ENCODE results near the gene TRIM17. TPM values are rescaled to one million over a fixed set of nuclear protein-coding genes. Genes with fewer than 3 reads are reported as not detected.

TRIM17 gene
- total RNA-seq, 1 experiment from 2014 or later = 0.54 TPM

GRCh38 chr1:228370439-228370940 is 46.2 kb downstream of the TRIM17 start:
- Histone ChIP-seq H3K4me1 (ENCODE audit: insufficient read depth, low read length, poor library complexity, severe bottlenecking) (no peaks in the 10 kb centered on the region), H3K9me3 (ENCODE audit: low read depth, low read length, poor library complexity, severe bottlenecking) (no peaks in the 10 kb centered on the region), H3K27me3 (replicated peaks; ENCODE audit: insufficient read depth, low read depth, low read length, poor library complexity) (no peaks in the 10 kb centered on the region), H3K36me3 (ENCODE audit: insufficient read depth, low read length, poor library complexity, severe bottlenecking) (no peaks in the 10 kb centered on the region), H3K27ac (ENCODE audit: low read depth, low read length, poor library complexity, severe bottlenecking) (no peak overlapping the region), H3K4me3 (ENCODE audit: low read depth, low read length, poor library complexity, severe bottlenecking) (no peak overlapping the region)
- intact Hi-C loops (cut with micrococcal nuclease; ENCODE audit: unreplicated experiment) = no loop called here
- TF ChIP-seq CTCF (conservative IDR thresholded peaks at IDR 0.05; ENCODE audit: low read depth, low read length) (no peak), EZH2 (IDR thresholded peaks at IDR 0.05; ENCODE audit: borderline replicate concordance, low read depth, low read length, poor library complexity, severe bottlenecking) (no peak)
- no peak for DNase-seq (ENCODE audit: low spot score)
- ChIA-PET POLR2A (ENCODE audit: low non-redundant PET) (no interaction called here), CTCF (no interaction called here)
- no TSS peak for BruUV-seq (replicated peaks)

GRCh38 chr1:228369608-228370438 is 46.8 kb downstream of the TRIM17 start:
- H3K4me3 ChIP-seq (ENCODE audit: low read depth, low read length, poor library complexity, severe bottlenecking) = no peak overlapping the region
- H3K27me3 ChIP-seq (replicated peaks; ENCODE audit: insufficient read depth, low read depth, low read length, poor library complexity) = no peaks in the 10 kb centered on the region
- ChIA-PET POLR2A (ENCODE audit: low non-redundant PET) (no interaction called here), CTCF (no interaction called here)
- BruUV-seq (replicated peaks) = no TSS peak
- no peak overlapping the region for H3K27ac ChIP-seq (ENCODE audit: low read depth, low read length, poor library complexity, severe bottlenecking)
- intact Hi-C loops (cut with micrococcal nuclease; ENCODE audit: unreplicated experiment) = no loop called here
- H3K36me3 ChIP-seq (ENCODE audit: insufficient read depth, low read length, poor library complexity, severe bottlenecking) = no peaks in the 10 kb centered on the region
- H3K4me1 ChIP-seq (ENCODE audit: insufficient read depth, low read length, poor library complexity, severe bottlenecking) = no peaks in the 10 kb centered on the region
- TF ChIP-seq EZH2 (IDR thresholded peaks at IDR 0.05; ENCODE audit: borderline replicate concordance, low read depth, low read length, poor library complexity, severe bottlenecking) = no peak
- no peak for TF ChIP-seq CTCF (conservative IDR thresholded peaks at IDR 0.05; ENCODE audit: low read depth, low read length)
- no peaks in the 10 kb centered on the region for H3K9me3 ChIP-seq (ENCODE audit: low read depth, low read length, poor library complexity, severe bottlenecking)
- no peak for DNase-seq (ENCODE audit: low spot score)

- POLR2A ChIA-PET (ENCODE audit: low non-redundant PET) = no interaction called here
- CTCF ChIA-PET = no interaction called here
- DNase-seq (ENCODE audit: low spot score) = no peak
- TF ChIP-seq CTCF (conservative IDR thresholded peaks at IDR 0.05; ENCODE audit: low read depth, low read length) = no peak
- TF ChIP-seq EZH2 (IDR thresholded peaks at IDR 0.05; ENCODE audit: borderline replicate concordance, low read depth, low read length, poor library complexity, severe bottlenecking) = no peak
- Histone ChIP-seq H3K27me3 (replicated peaks; ENCODE audit: insufficient read depth, low read depth, low read length, poor library complexity) (no peaks in the 10 kb centered on the region), H3K9me3 (ENCODE audit: low read depth, low read length, poor library complexity, severe bottlenecking) (no peaks in the 10 kb centered on the region), H3K4me3 (ENCODE audit: low read depth, low read length, poor library complexity, severe bottlenecking) (no peak overlapping the region), H3K36me3 (ENCODE audit: insufficient read depth, low read length, poor library complexity, severe bottlenecking) (no peaks in the 10 kb centered on the region), H3K4me1 (ENCODE audit: insufficient read depth, low read length, poor library complexity, severe bottlenecking) (no peaks in the 10 kb centered on the region), H3K27ac (ENCODE audit: low read depth, low read length, poor library complexity, severe bottlenecking) (no peak overlapping the region)
- intact Hi-C loops (cut with micrococcal nuclease; ENCODE audit: unreplicated experiment) = no loop called here
- BruUV-seq (replicated peaks) = no TSS peak
Measured at GRCh38 chr1:228368801-228369607, 47.7 kb downstream of the TRIM17 start.
